ENCODE measurements around the gene POLR1E. TPM values are rescaled to one million over a fixed set of nuclear protein-coding genes. Genes with fewer than 3 reads are reported as not detected.

The POLR1E gene
- total RNA-seq, 4 donors from 2014 or later: 4.0 to 15.7 (median 9.0) TPM

DNA sequence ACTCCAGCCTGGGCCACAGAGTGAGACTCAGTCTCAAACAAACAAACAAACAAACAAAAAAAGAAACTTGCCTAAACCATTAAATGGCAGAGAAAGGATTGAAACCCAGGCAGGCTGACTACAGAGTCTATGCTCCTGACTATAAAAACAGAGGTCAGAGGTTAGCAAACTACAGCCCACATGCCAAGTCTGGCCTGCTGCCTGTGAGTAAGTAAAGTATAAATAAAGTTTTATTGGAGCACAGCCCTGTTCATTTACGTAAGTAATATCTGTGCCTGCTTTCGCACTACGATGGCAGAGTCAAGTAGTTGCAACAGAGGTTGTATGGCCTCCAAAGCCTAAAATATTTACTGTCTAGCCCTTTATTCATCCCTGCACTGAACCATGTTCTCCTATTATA lies 11.6 kb downstream of the POLR1E start:
- H3K36me3 ChIP-seq: peaks cover 0 to 53% (median 14%) of the 10 kb centered on the region in 4 donors
- H3K27me3 ChIP-seq: no peaks in the 10 kb centered on the region
- no peak overlapping the region for H3K4me3 ChIP-seq
- no peaks in the 10 kb centered on the region for H3K9me3 ChIP-seq
- in situ Hi-C loops (cut with MboI; ENCODE audit: low pct_ligation_motif_present in 1 of 4, low pct_unique_long_range_greater_than_20kb in 1 of 4, low sequenced_read_pairs in 3 of 4): loop anchor here in 1 of 4 donors (25.0 kb wide), 1 partner anchor 415 kb away; the partner anchor contains the start of gene SLC25A51
- WGBS, 2 donors (ENCODE audit: low coverage in 1 of 2): 91 to 96% methylated on average over 3 of the region's 3 CpGs
- no peaks in the 10 kb centered on the region for H3K4me1 ChIP-seq
- intact Hi-C loops (cut with DNase I; ENCODE audit: low total_unique reads): no loop called here
- no peak overlapping the region for H3K27ac ChIP-seq
- TF ChIP-seq CTCF (IDR thresholded peaks at IDR 0.05) (no peak), POLR2AphosphoS5 (IDR thresholded peaks at IDR 0.05) (no peak), EP300 (IDR thresholded peaks at IDR 0.05; ENCODE audit: low read depth) (no peak), POLR2A (IDR thresholded peaks at IDR 0.05) (no peak)
- DNase-seq: no peak

- WGBS, 2 donors (ENCODE audit: low coverage in 1 of 2): 45 to 59% methylated on average over 2 to 3 of the region's 3 CpGs
- DNase-seq: no peak
- no peak overlapping the region for H3K4me3 ChIP-seq
- intact Hi-C loops (cut with DNase I; ENCODE audit: low total_unique reads) (no loop called here), in situ Hi-C loops (cut with MboI; ENCODE audit: low pct_ligation_motif_present in 1 of 4, low pct_unique_long_range_greater_than_20kb in 1 of 4, low sequenced_read_pairs in 3 of 4) (loop anchor here in 1 of 4 donors (25.0 kb wide), 1 partner anchor 414 kb away; the partner anchor contains the start of gene SLC25A51)
- TF ChIP-seq POLR2AphosphoS5 (IDR thresholded peaks at IDR 0.05): no peak
- TF ChIP-seq EP300 (IDR thresholded peaks at IDR 0.05; ENCODE audit: low read depth): no peak
- TF ChIP-seq CTCF (IDR thresholded peaks at IDR 0.05): no peak
- no peak for TF ChIP-seq POLR2A (IDR thresholded peaks at IDR 0.05)
- H3K27me3 ChIP-seq: no peaks in the 10 kb centered on the region
- H3K36me3 ChIP-seq: peaks cover 0 to 50% (median 17%) of the 10 kb centered on the region in 4 donors
- no peak overlapping the region for H3K27ac ChIP-seq
- H3K9me3 ChIP-seq: no peaks in the 10 kb centered on the region
- H3K4me1 ChIP-seq: no peaks in the 10 kb centered on the region
Observed at GRCh38 chr9:37498457-37498856, 12.7 kb downstream of the POLR1E start.

DNA sequence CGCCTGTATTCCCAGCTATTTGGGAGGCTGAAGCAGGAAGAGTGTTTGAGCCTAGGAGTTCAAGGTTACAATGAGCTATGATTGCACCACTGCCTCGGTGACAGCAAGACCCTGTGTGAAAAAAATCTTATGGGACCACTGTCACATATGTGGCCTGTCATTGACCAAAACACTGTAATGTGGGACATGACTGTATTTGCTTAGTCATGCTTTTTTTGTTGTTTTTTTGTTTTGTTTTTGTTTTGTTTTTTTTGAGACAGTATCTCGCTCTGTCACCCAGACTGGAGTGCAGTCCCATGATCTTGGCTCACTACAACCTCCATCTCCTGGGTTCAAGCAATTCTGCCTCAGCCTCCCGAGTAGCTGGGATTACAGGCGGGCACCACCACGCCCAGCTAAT lies 13.5 kb downstream of the POLR1E start:
- no peak for TF ChIP-seq EP300 (IDR thresholded peaks at IDR 0.05; ENCODE audit: low read depth)
- TF ChIP-seq POLR2A (IDR thresholded peaks at IDR 0.05): no peak
- TF ChIP-seq CTCF (IDR thresholded peaks at IDR 0.05): no peak
- no peak for TF ChIP-seq POLR2AphosphoS5 (IDR thresholded peaks at IDR 0.05)
- no peaks in the 10 kb centered on the region for H3K4me1 ChIP-seq
- H3K27ac ChIP-seq: no peak overlapping the region
- H3K4me3 ChIP-seq: no peak overlapping the region
- peaks cover 0 to 41% (median 17%) of the 10 kb centered on the region in 4 donors for H3K36me3 ChIP-seq
- in situ Hi-C loops (cut with MboI; ENCODE audit: low pct_ligation_motif_present in 1 of 4, low pct_unique_long_range_greater_than_20kb in 1 of 4, low sequenced_read_pairs in 3 of 4) (loop anchor here in 1 of 4 donors (25.0 kb wide), 1 partner anchor 413 kb away; the partner anchor contains the start of gene SLC25A51), intact Hi-C loops (cut with DNase I; ENCODE audit: low total_unique reads) (no loop called here)
- no peaks in the 10 kb centered on the region for H3K27me3 ChIP-seq
- no peak for DNase-seq
- 80 to 88% methylated on average over 1 to 6 of the region's 6 CpGs for WGBS, 2 donors (ENCODE audit: low coverage in 1 of 2)
- H3K9me3 ChIP-seq: no peaks in the 10 kb centered on the region

DNA sequence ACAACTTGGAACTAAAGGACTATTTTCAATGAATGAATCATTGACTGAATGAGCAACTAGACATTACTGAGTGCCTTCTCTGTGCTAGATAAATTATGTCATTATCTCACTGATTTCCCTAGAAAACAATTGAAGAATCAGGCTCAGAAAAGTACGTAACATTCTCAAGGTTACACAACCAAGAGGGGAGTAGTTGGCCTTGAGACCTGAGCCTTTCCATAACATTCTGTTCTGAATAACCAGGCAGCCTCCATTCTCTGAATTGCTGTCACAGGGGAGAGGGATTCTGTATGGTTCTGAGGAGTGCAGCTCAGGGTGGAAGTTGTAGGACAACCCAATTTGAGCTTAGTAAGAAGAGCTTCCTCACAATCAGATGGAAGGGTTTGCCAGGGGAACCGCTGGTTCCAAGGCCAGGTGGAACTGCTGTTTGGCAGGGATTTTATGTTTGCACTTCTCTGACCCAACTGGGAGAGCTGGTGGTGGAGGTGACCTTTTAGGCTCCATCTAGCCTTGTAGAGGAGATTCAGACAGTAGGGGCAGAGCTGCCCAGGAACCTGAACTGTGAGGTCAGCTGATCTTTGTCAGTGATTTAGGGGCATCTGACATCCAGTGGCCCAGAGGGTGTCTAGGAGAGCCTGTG lies 16.3 kb downstream of the POLR1E start:
- in situ Hi-C loops (cut with MboI; ENCODE audit: low pct_ligation_motif_present in 1 of 4, low pct_unique_long_range_greater_than_20kb in 1 of 4, low sequenced_read_pairs in 3 of 4): no loop called here
- H3K27me3 ChIP-seq: no peaks in the 10 kb centered on the region
- H3K27ac ChIP-seq: no peak overlapping the region
- no peak overlapping the region for H3K4me3 ChIP-seq
- intact Hi-C loops (cut with DNase I; ENCODE audit: low total_unique reads): no loop called here
- TF ChIP-seq CTCF (IDR thresholded peaks at IDR 0.05) (no peak), EP300 (IDR thresholded peaks at IDR 0.05; ENCODE audit: low read depth) (no peak), POLR2A (IDR thresholded peaks at IDR 0.05) (no peak), POLR2AphosphoS5 (IDR thresholded peaks at IDR 0.05) (no peak)
- peaks cover 0 to 34% (median 15%) of the 10 kb centered on the region in 4 donors for H3K36me3 ChIP-seq
- WGBS, 2 donors (ENCODE audit: low coverage in 1 of 2): 73 to 80% methylated on average over 1 to 2 of the region's 2 CpGs
- no peak for DNase-seq
- no peaks in the 10 kb centered on the region for H3K4me1 ChIP-seq
- H3K9me3 ChIP-seq: no peaks in the 10 kb centered on the region
